Endothelial cell of hepatic sinusoid (primary cell): ENCODE measurements around the gene RASSF5.

Source experiments
- in situ Hi-C: cut with HindIII; loops from 2 replicates; pipeline ENCODE4 v1.10.0; 2017; ENCODE audit warnings: low sequenced_read_pairs

The RASSF5 gene

GRCh38 chr1:206583707-206584648, 76.6 kb downstream of the RASSF5 start:
- in situ Hi-C loops = no loop called here

GRCh38 chr1:206584683-206585082, 77.4 kb downstream of the RASSF5 start:
- in situ Hi-C loops = no loop called here

GRCh38 chr1:206586501-206587445, 79.4 kb downstream of the RASSF5 start:
- in situ Hi-C loops = no loop called here

GRCh38 chr1:206587904-206588303, 80.6 kb downstream of the RASSF5 start:
- in situ Hi-C loops = no loop called here

- in situ Hi-C loops = no loop called here
Measured at GRCh38 chr1:206588492-206588891, 81.2 kb downstream of the RASSF5 start.

- in situ Hi-C loops = no loop called here
Measured at GRCh38 chr1:206589206-206589605, 81.9 kb downstream of the RASSF5 start.

GRCh38 chr1:206590025-206590758, 82.9 kb downstream of the RASSF5 start:
- in situ Hi-C loops = no loop called here

GRCh38 chr1:206591226-206591625, 83.9 kb downstream of the RASSF5 start:
- in situ Hi-C loops = no loop called here

GRCh38 chr1:206591696-206592095, 84.4 kb downstream of the RASSF5 start:
- in situ Hi-C loops = no loop called here

- in situ Hi-C loops = no loop called here
Measured at GRCh38 chr1:206593351-206593925, 86.1 kb downstream of the RASSF5 start.

GRCh38 chr1:206595581-206596318, 88.4 kb downstream of the RASSF5 start:
- in situ Hi-C loops = no loop called here

- in situ Hi-C loops = no loop called here
Measured at GRCh38 chr1:206596319-206596666, 89.0 kb downstream of the RASSF5 start.

- in situ Hi-C loops = loop anchor here (5.0 kb wide), 2 partner anchors 67 to 108 kb away; no protein-coding TSS in a partner anchor
Measured at GRCh38 chr1:206600527-206600926, 93.2 kb downstream of the RASSF5 start.

- in situ Hi-C loops = loop anchor here (5.0 kb wide), 2 partner anchors 62 to 113 kb away; no protein-coding TSS in a partner anchor
Measured at GRCh38 chr1:206604861-206605260, 97.5 kb downstream of the RASSF5 start.

- in situ Hi-C loops = no loop called here
Measured at GRCh38 chr1:206606867-206607266, 99.5 kb downstream of the RASSF5 start.

- in situ Hi-C loops = no loop called here
Measured at GRCh38 chr1:206608108-206608698, 100.9 kb downstream of the RASSF5 start.

- in situ Hi-C loops = no loop called here
Measured at GRCh38 chr1:206609229-206609991, 102.1 kb downstream of the RASSF5 start.

GRCh38 chr1:206612129-206612876, 105.0 kb downstream of the RASSF5 start, which contains the start of gene EIF2D:
TSS of gene EIF2D (minus strand) at chr1:206612465. CDS start at chr1:206612342, 123 bp downstream.
- in situ Hi-C loops = no loop called here
